Measurements from ENCODE around the gene MYO3B. TPM values are rescaled to one million over a fixed set of nuclear protein-coding genes. Genes with fewer than 3 reads are reported as not detected.

The MYO3B gene
- total RNA-seq, 4 donors from 2014 or later, result 0.34 to 0.95 (median 0.89) TPM

DNA sequence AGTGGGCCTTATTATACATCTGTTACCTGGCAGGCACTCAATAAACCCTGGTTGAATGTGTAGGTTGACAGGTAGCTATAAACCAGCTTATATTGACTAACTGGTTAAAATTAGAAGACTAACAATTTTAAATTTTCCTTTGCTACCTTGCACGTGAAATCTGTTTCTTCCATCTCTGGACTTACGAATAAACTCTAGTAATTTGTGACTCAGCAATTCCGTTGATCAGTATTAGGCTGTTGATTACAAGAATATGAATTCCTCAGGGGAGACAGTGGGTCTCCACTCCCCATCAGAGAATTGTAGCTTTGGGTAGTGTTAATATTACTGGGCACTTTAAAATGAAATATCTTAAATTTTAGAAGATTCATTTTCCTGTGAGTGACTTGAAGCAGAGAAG lies 399.4 kb downstream of the MYO3B start:
- Histone ChIP-seq H3K4me3 (no peak overlapping the region), H3K27ac (no peak overlapping the region), H3K4me1 (no peaks in the 10 kb centered on the region), H3K27me3 (no peaks in the 10 kb centered on the region), H3K36me3 (no peaks in the 10 kb centered on the region), H3K9me3 (no peaks in the 10 kb centered on the region)
- 92% methylated on average over 3 of the region's 3 CpGs for WGBS
- DNase-seq (ENCODE audit: low spot score in 2 of 2), result no peak
- no peak for TF ChIP-seq POLR2A (IDR thresholded peaks at IDR 0.05)

DNA sequence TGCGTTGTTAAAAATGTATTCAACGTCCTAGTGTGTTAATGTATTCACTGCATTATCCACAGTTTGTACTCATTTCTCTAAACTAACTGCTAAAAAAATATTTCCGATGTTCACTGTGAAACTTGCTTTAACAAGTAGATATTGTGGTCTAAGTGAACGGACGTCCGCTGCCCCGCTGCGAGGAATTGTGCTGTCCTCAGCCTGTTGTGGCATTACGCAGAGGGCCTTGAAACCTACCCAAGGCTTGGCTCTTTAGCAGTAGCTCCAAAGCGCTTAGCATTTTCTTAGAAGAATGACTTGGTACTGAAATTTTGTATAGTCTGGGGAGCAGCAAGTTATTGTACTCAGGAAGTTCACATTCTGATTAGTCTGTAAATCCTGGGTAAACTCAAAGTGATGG lies 400.7 kb downstream of the MYO3B start:
- WGBS, result 92% methylated on average over 10 of the region's 10 CpGs
- no peak overlapping the region for H3K4me3 ChIP-seq
- no peaks in the 10 kb centered on the region for H3K27me3 ChIP-seq
- DNase-seq (ENCODE audit: low spot score in 2 of 2), result no peak
- H3K27ac ChIP-seq, result no peak overlapping the region
- H3K9me3 ChIP-seq, result no peaks in the 10 kb centered on the region
- TF ChIP-seq POLR2A (IDR thresholded peaks at IDR 0.05) (no peak), EP300 (IDR thresholded peaks at IDR 0.05) (no peak), POLR2AphosphoS5 (IDR thresholded peaks at IDR 0.05) (no peak)
- TF ChIP-seq, protein P1, sequence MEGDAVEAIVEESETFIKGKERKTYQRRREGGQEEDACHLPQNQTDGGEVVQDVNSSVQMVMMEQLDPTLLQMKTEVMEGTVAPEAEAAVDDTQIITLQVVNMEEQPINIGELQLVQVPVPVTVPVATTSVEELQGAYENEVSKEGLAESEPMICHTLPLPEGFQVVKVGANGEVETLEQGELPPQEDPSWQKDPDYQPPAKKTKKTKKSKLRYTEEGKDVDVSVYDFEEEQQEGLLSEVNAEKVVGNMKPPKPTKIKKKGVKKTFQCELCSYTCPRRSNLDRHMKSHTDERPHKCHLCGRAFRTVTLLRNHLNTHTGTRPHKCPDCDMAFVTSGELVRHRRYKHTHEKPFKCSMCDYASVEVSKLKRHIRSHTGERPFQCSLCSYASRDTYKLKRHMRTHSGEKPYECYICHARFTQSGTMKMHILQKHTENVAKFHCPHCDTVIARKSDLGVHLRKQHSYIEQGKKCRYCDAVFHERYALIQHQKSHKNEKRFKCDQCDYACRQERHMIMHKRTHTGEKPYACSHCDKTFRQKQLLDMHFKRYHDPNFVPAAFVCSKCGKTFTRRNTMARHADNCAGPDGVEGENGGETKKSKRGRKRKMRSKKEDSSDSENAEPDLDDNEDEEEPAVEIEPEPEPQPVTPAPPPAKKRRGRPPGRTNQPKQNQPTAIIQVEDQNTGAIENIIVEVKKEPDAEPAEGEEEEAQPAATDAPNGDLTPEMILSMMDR (IDR thresholded peaks at IDR 0.05), result no peak
- H3K36me3 ChIP-seq, result no peaks in the 10 kb centered on the region
- no peaks in the 10 kb centered on the region for H3K4me1 ChIP-seq

DNA sequence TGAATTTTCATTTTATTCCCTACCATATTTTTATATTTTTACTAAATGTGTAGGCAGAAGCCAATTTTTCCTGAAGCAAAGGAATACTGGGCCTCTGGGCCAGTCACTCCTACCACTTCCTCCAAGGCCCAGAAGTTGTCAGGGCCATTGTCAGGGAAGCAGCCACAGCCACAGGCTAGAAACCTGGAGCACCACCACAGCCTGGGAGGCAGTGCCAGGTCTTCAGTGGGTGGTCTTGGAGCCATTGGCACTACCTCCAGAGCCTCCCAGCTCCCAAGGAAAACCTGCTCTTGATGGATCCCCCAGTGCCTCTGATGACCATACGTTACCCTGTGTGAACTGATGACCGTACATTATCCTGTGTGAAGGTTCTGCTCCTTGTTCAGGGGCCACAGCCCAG lies 401.6 kb downstream of the MYO3B start:
- no peaks in the 10 kb centered on the region for H3K4me1 ChIP-seq
- 75% methylated on average over 2 of the region's 2 CpGs for WGBS
- no peak for TF ChIP-seq POLR2A (IDR thresholded peaks at IDR 0.05)
- TF ChIP-seq POLR2AphosphoS5 (IDR thresholded peaks at IDR 0.05), result no peak
- TF ChIP-seq, protein P1 (IDR thresholded peaks at IDR 0.05), result no peak
- no peak for TF ChIP-seq EP300 (IDR thresholded peaks at IDR 0.05)
- H3K9me3 ChIP-seq, result no peaks in the 10 kb centered on the region
- no peak for DNase-seq (ENCODE audit: low spot score in 2 of 2)
- H3K27ac ChIP-seq, result no peak overlapping the region
- H3K27me3 ChIP-seq, result no peaks in the 10 kb centered on the region
- no peaks in the 10 kb centered on the region for H3K36me3 ChIP-seq
- H3K4me3 ChIP-seq, result no peak overlapping the region

DNA sequence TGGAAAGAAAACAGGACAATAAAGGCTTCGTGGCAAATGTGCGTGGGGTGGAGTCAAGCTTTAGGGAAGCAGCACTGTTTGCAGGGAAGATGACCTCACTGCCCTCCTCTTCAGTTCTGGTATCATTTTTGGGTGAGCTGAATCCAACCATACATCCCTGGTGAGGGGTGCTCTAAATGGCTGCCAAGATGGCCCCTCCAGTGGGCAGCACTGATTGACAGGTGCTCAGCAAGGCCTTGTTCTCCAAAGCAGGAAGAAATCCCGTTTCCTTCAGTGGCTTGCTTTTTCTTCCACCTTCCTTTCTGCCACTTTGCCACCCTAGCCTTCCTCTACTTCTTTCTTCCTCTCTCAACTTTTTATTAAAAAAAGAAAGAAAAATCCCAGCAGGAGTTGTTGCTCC lies 404.4 kb downstream of the MYO3B start:
- Histone ChIP-seq H3K27me3 (no peaks in the 10 kb centered on the region), H3K36me3 (no peaks in the 10 kb centered on the region), H3K27ac (no peak overlapping the region), H3K4me3 (no peak overlapping the region), H3K4me1 (peaks cover 5% of the 10 kb centered on the region), H3K9me3 (no peaks in the 10 kb centered on the region)
- TF ChIP-seq, protein P1 (IDR thresholded peaks at IDR 0.05), result no peak
- no peak for TF ChIP-seq POLR2A (IDR thresholded peaks at IDR 0.05)
- no peak for TF ChIP-seq POLR2AphosphoS5 (IDR thresholded peaks at IDR 0.05)
- TF ChIP-seq EP300 (IDR thresholded peaks at IDR 0.05), result no peak
- DNase-seq (ENCODE audit: low spot score in 2 of 2), result no peak
- 81% methylated on average over 3 of the region's 3 CpGs for WGBS

DNA sequence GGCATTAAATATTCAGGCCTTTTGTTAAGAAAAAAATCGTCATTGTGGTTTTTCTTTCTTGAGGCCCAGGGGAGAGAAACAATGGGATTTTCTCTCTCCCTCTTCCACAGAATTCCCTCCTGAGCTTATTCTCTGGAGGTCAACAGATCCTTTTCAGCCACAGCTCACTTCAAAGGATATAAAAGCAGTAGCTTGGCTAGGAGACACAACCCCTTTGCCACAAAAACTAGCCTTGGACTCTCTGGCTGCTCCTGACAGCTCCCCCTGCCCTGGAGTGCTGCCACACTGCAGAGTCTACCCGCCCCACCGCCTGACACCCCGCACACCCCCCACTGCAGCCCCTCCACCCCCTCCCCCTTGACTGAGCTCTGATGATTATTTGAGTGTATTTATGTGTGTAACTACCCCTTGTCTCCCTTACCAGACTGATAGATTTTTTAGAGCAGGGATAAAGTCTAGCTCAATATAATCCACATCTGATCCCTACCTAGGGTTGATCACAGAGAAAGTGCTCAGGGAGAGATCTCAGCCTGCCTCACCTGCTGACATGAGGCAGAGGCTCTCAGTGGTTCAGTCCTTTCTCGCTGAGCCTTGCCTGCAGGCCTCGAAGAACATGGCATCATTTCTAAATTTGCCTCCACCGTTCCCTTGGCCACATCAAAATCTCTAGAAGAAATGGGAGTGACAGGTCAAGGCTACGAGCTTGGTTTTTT lies 405.0 kb downstream of the MYO3B start:
- Histone ChIP-seq H3K4me3 (no peak overlapping the region), H3K36me3 (no peaks in the 10 kb centered on the region), H3K27ac (no peak overlapping the region), H3K27me3 (no peaks in the 10 kb centered on the region), H3K9me3 (no peaks in the 10 kb centered on the region), H3K4me1 (peaks cover 5% of the 10 kb centered on the region)
- DNase-seq (ENCODE audit: low spot score in 2 of 2), result no peak
- TF ChIP-seq POLR2AphosphoS5 (IDR thresholded peaks at IDR 0.05) (no peak), POLR2A (IDR thresholded peaks at IDR 0.05) (no peak), EP300 (IDR thresholded peaks at IDR 0.05) (no peak)
- TF ChIP-seq, protein P1 (IDR thresholded peaks at IDR 0.05), result no peak
- 77% methylated on average over 8 of the region's 8 CpGs for WGBS

DNA sequence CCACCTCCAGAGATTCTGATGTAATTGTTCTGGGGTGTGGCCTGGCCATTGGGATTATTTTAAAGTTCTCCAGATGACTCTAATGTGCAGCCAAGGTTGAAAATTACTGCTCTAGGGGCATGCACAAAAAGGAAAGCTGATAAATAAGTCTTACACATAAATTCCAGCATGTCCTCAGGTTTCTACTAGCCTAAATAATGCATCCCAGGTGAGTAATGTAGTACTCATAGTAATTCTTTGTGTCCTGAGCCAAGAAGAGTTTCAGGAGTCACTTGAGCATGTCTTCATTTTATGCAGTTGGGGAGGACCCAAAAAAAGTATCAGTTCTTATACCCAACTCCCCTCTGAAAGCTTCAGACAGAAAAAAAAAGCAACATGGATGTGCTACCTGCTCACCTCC lies 407.1 kb downstream of the MYO3B start:
- no peak overlapping the region for H3K4me3 ChIP-seq
- H3K27ac ChIP-seq, result no peak overlapping the region
- no peaks in the 10 kb centered on the region for H3K9me3 ChIP-seq
- no peaks in the 10 kb centered on the region for H3K36me3 ChIP-seq
- TF ChIP-seq, protein P1 (IDR thresholded peaks at IDR 0.05), result no peak
- TF ChIP-seq POLR2AphosphoS5 (IDR thresholded peaks at IDR 0.05), result no peak
- no peak for TF ChIP-seq POLR2A (IDR thresholded peaks at IDR 0.05)
- no peaks in the 10 kb centered on the region for H3K27me3 ChIP-seq
- H3K4me1 ChIP-seq, result peaks cover 9% of the 10 kb centered on the region
- no peak for DNase-seq (ENCODE audit: low spot score in 2 of 2)
